ENCODE data around the gene HTR1E. TPM values are rescaled to one million over a fixed set of nuclear protein-coding genes. Genes with fewer than 3 reads are reported as not detected.
A peak's percentile ranks its signal among the peaks of the same experiment; 100 is the strongest.
"Not testable (repeated sequence)": the region's sequence is repeated elsewhere in the genome, so short reads cannot be mapped to it uniquely, and the experiment has no call there.

HTR1E gene
- total RNA-seq, 1 experiment from 2014 or later = not detected

GRCh38 chr6:86916393-86916792, 20.9 kb upstream of the HTR1E start:
- Mint-ChIP-seq H3K27ac (ENCODE audit: unreplicated experiment) (no peak overlapping the region), H3K4me1 (ENCODE audit: low read depth, unreplicated experiment) (no peaks in the 10 kb centered on the region), H3K4me3 (ENCODE audit: low read depth, unreplicated experiment) (no peak overlapping the region), H3K36me3 (ENCODE audit: insufficient read depth, unreplicated experiment) (no peaks in the 10 kb centered on the region), H3K9me3 (ENCODE audit: low read depth, unreplicated experiment) (no peaks in the 10 kb centered on the region), H3K27me3 (ENCODE audit: unreplicated experiment) (no peaks in the 10 kb centered on the region)
- intact Hi-C loops (cut with micrococcal nuclease; ENCODE audit: unreplicated experiment) = no loop called here
- DNase-seq = no peak
- CTCF ChIA-PET = no interaction called here
- no TSS peak for BruUV-seq (replicated peaks)
- no peak for TF ChIP-seq CTCF (IDR thresholded peaks at IDR 0.05; ENCODE audit: unreplicated experiment)

GRCh38 chr6:86927138-86927537, 10.2 kb upstream of the HTR1E start:
- H3K27ac Mint-ChIP-seq (ENCODE audit: unreplicated experiment); intact Hi-C loops (cut with micrococcal nuclease; ENCODE audit: unreplicated experiment); H3K4me3 Mint-ChIP-seq (ENCODE audit: low read depth, unreplicated experiment); BruUV-seq (replicated peaks); CTCF ChIA-PET; H3K9me3 Mint-ChIP-seq (ENCODE audit: low read depth, unreplicated experiment); H3K4me1 Mint-ChIP-seq (ENCODE audit: low read depth, unreplicated experiment); H3K36me3 Mint-ChIP-seq (ENCODE audit: insufficient read depth, unreplicated experiment); DNase-seq: not testable (repeated sequence)
- H3K27me3 Mint-ChIP-seq (ENCODE audit: unreplicated experiment) = peaks cover 27% of the 10 kb centered on the region

- CTCF ChIA-PET; intact Hi-C loops (cut with micrococcal nuclease; ENCODE audit: unreplicated experiment); H3K4me1 Mint-ChIP-seq (ENCODE audit: low read depth, unreplicated experiment); H3K36me3 Mint-ChIP-seq (ENCODE audit: insufficient read depth, unreplicated experiment); H3K4me3 Mint-ChIP-seq (ENCODE audit: low read depth, unreplicated experiment); BruUV-seq (replicated peaks); H3K9me3 Mint-ChIP-seq (ENCODE audit: low read depth, unreplicated experiment); DNase-seq; H3K27ac Mint-ChIP-seq (ENCODE audit: unreplicated experiment): not testable (repeated sequence)
- H3K27me3 Mint-ChIP-seq (ENCODE audit: unreplicated experiment) = peaks cover 31% of the 10 kb centered on the region
These were observed 9.5 kb upstream of the HTR1E start for GRCh38 chr6:86927859-86928258.

- peaks cover 58% of the 10 kb centered on the region for H3K27me3 Mint-ChIP-seq (ENCODE audit: unreplicated experiment)
- H3K27ac Mint-ChIP-seq (ENCODE audit: unreplicated experiment) = no peak overlapping the region
- no peaks in the 10 kb centered on the region for H3K36me3 Mint-ChIP-seq (ENCODE audit: insufficient read depth, unreplicated experiment)
- H3K4me3 Mint-ChIP-seq (ENCODE audit: low read depth, unreplicated experiment) = no peak overlapping the region
- no TSS peak for BruUV-seq (replicated peaks)
- CTCF ChIA-PET = interaction anchor here (0.6 kb wide), 1 partner anchor 1008 kb away, joined by 3 read pairs; no protein-coding TSS in a partner anchor
- TF ChIP-seq CTCF (IDR thresholded peaks at IDR 0.05; ENCODE audit: unreplicated experiment) = no peak
- intact Hi-C loops (cut with micrococcal nuclease; ENCODE audit: unreplicated experiment) = loop anchor here (10.0 kb wide), 1 partner anchor 860 kb away; no protein-coding TSS in a partner anchor
- no peaks in the 10 kb centered on the region for H3K9me3 Mint-ChIP-seq (ENCODE audit: low read depth, unreplicated experiment)
- no peak for DNase-seq
- peaks cover 9% of the 10 kb centered on the region for H3K4me1 Mint-ChIP-seq (ENCODE audit: low read depth, unreplicated experiment)
These were observed 3.0 kb upstream of the HTR1E start for GRCh38 chr6:86934365-86934764.

GRCh38 chr6:86936834-86937218, 502 bp upstream of the HTR1E start:
- H3K4me3 Mint-ChIP-seq (ENCODE audit: low read depth, unreplicated experiment) = peak overlapping the region; percentile 62
- TF ChIP-seq CTCF (IDR thresholded peaks at IDR 0.05; ENCODE audit: unreplicated experiment) = peak; percentile 63
- H3K9me3 Mint-ChIP-seq (ENCODE audit: low read depth, unreplicated experiment) = no peaks in the 10 kb centered on the region
- peaks cover 79% of the 10 kb centered on the region for H3K27me3 Mint-ChIP-seq (ENCODE audit: unreplicated experiment)
- no peak overlapping the region for H3K27ac Mint-ChIP-seq (ENCODE audit: unreplicated experiment)
- H3K36me3 Mint-ChIP-seq (ENCODE audit: insufficient read depth, unreplicated experiment) = no peaks in the 10 kb centered on the region
- no TSS peak for BruUV-seq (replicated peaks)
- DNase-seq = no peak
- peaks cover 9% of the 10 kb centered on the region for H3K4me1 Mint-ChIP-seq (ENCODE audit: low read depth, unreplicated experiment)
- intact Hi-C loops (cut with micrococcal nuclease; ENCODE audit: unreplicated experiment) = loop anchor here (2.0 to 10.0 kb wide), 7 partner anchors 78 to 1295 kb away; partner anchors contain the start of gene SYNCRIP
- CTCF ChIA-PET = interaction anchor here (1.0 to 2.3 kb wide), 2 partner anchors 78 to 1014 kb away, joined by 3 to 9 read pairs; no protein-coding TSS in a partner anchor

All from Calu3 (cell line).